K562 (cell line): ENCODE measurements around the gene MBOAT2. TPM values are rescaled to one million over a fixed set of nuclear protein-coding genes. Genes with fewer than 3 reads are reported as not detected.

Experiments used
- ATAC-seq: fragments of 200-7000 bp; cut with Tn5 transposase; 3 replicates; pipeline ENCODE4 v1.9.1; 2020; ENCODE audit warnings: moderate library complexity
- BruUV-seq: library from RNA; stranded (reverse); fragments of 400-500 nt; replicated peaks from 2 replicates; lab custom pipeline; 2021; lab: Mats Ljungman, UMichigan
- CTCF ChIA-PET: fragments of 300-600 bp; formaldehyde crosslinking; extraction: SDS; loops from one replicate; lab custom pipeline; 2021; ENCODE audit warnings: low intra/inter-chr PET ratio; lab: Yijun Ruan, JAX
- POLR2A ChIA-PET: fragments of 300-600, 350-650 bp; sonication (Branson Sonifier 250); formaldehyde crosslinking; extraction: SDS; loops from one replicate; lab custom pipeline; 2021; ENCODE audit warnings: antibody characterized with exemption, inconsistent platforms; lab: Yijun Ruan, JAX
- DNase-seq, 4 experiments: peaks; one replicate each; pipeline versions ENCODE4 v3.0.0 to v3.0.0-alpha.2; 2011 to 2018; ENCODE audit warnings: low spot score in 3 of 4, mixed read lengths in 3 of 4; ENCODE audit errors: extremely low read depth in 1 of 4
- FAIRE-seq: peaks from 2 replicates; lab custom pipeline; 2011; peaks lifted over from hg19 to GRCh38; lab: Jason Lieb, UNC
- H2AFZ ChIP-seq: 2 replicates; pipeline ENCODE4 v1.6.0; 2011; ENCODE audit warnings: low read depth, low read length, control low read depth, inconsistent platforms
- H3K27ac ChIP-seq: fragments of 200-600 bp; 3 replicates; pipeline ENCODE4 v1.8.0; 2011; ENCODE audit warnings: low read depth, mild to moderate bottlenecking, control low read depth, inconsistent platforms, low read length, moderate library complexity, mixed read lengths; ENCODE audit errors: extremely low read depth
- H3K27me3 ChIP-seq, 2 experiments: fragments of 300-600 bp in 1 of 2; 2 replicates in 1 of 2; 3 replicates in 1 of 2; pipeline versions ENCODE4 v1.6.0 to v1.8.0; 2011; ENCODE audit warnings: inconsistent platforms in 2 of 2, low read length in 2 of 2, mild to moderate bottlenecking in 1 of 2, mixed read lengths in 1 of 2, moderate library complexity in 1 of 2; ENCODE audit not compliant: control insufficient read depth in 2 of 2, insufficient read depth in 2 of 2
- H3K36me3 ChIP-seq: fragments of 300-600 bp; 3 replicates; pipeline ENCODE4 v1.8.0; 2011; ENCODE audit warnings: mild to moderate bottlenecking, low read length, inconsistent platforms; ENCODE audit not compliant: control insufficient read depth, insufficient read depth
- H3K4me1 ChIP-seq, 2 experiments: fragments of 200-600 bp in 1 of 2; replicated peaks in 1 of 2; 2 replicates in 1 of 2; 3 replicates in 1 of 2; pipeline versions ENCODE4 v1.5.1 to v1.8.0; 2011; ENCODE audit warnings: inconsistent platforms in 2 of 2, low read length in 2 of 2, mild to moderate bottlenecking in 1 of 2, mixed read lengths in 1 of 2, moderate library complexity in 1 of 2; ENCODE audit not compliant: control insufficient read depth in 2 of 2, insufficient read depth in 2 of 2
- H3K4me2 ChIP-seq: 2 replicates; pipeline ENCODE4 v1.6.1; 2011; ENCODE audit warnings: low read length, control low read depth, inconsistent platforms, mixed read lengths; ENCODE audit not compliant: insufficient read depth
- H3K4me3 ChIP-seq: fragments of 200-600 bp; sonication (generic), shearing (Covaris generic); 2 replicates; pipeline ENCODE4 v1.5.1; 2016; ENCODE audit warnings: control low read depth, inconsistent platforms
- H3K79me2 ChIP-seq: fragments of 200-600 bp; 3 replicates; pipeline ENCODE4 v1.8.0; 2011; ENCODE audit warnings: low read length, inconsistent platforms; ENCODE audit not compliant: control insufficient read depth, insufficient read depth
- H3K9ac ChIP-seq, 2 experiments: 2 replicates each; pipeline versions ENCODE4 v1.6.0 to v1.6.1; 2011; ENCODE audit warnings: low read depth in 2 of 2, low read length in 2 of 2, control low read depth in 1 of 2, inconsistent platforms in 1 of 2, mild to moderate bottlenecking in 1 of 2, mixed read lengths in 1 of 2; ENCODE audit not compliant: insufficient read depth in 1 of 2
- H3K9me1 ChIP-seq: one replicate; pipeline ENCODE4 v1.6.0; 2011; ENCODE audit warnings: inconsistent platforms, mild to moderate bottlenecking, low read length, moderate library complexity; ENCODE audit not compliant: control insufficient read depth, insufficient read depth
- H3K9me3 ChIP-seq: replicated peaks from 2 replicates; pipeline ENCODE4 v1.5.1; 2011; ENCODE audit warnings: low read depth, low read length, inconsistent platforms; ENCODE audit not compliant: control insufficient read depth, insufficient read depth
- H4K20me1 ChIP-seq: replicated peaks from 2 replicates; pipeline ENCODE4 v1.6.1; 2011; ENCODE audit warnings: low read length, inconsistent platforms, mixed read lengths; ENCODE audit not compliant: control insufficient read depth, insufficient read depth
- CBFA2T3 ChIP-seq: fragments of 450-650 bp; IDR thresholded peaks from 2 replicates; pipeline ENCODE4 v1.6.1; 2017
- CREBBP ChIP-seq: IDR thresholded peaks from one replicate; pipeline ENCODE4 v1.6.1; 2012; ENCODE audit warnings: low read depth, mild to moderate bottlenecking, control low read depth, inconsistent platforms, low read length
- L3MBTL2 ChIP-seq: fragments of 450-650 bp; IDR thresholded peaks from 2 replicates; pipeline ENCODE4 v1.6.1; 2016; ENCODE audit warnings: mild to moderate bottlenecking, moderate library complexity
- MEF2D ChIP-seq: conservative IDR thresholded peaks from 2 replicates; pipeline ENCODE4 v1.6.1; 2016; ENCODE audit warnings: low read depth, missing genetic modification characterization, missing compliant biosample characterization
- MEIS2 ChIP-seq: fragments of 450-650 bp; IDR thresholded peaks from 2 replicates; pipeline ENCODE4 v1.6.1; 2014; ENCODE audit warnings: mild to moderate bottlenecking; ENCODE audit not compliant: partially characterized antibody
- MYC ChIP-seq, 2 experiments: fragments of 250-450 bp in 1 of 2; sonication (Bioruptor Pico) in 1 of 2; IDR thresholded peaks; 2 replicates each; pipeline versions ENCODE4 v1.5.1 to v1.6.1; 2012 to 2021; ENCODE audit warnings: low read depth in 2 of 2, borderline replicate concordance in 1 of 2, improper control_type of control experiment in 1 of 2, low read length in 1 of 2, mild to moderate bottlenecking in 1 of 2, moderate library complexity in 1 of 2
- NCOA1 ChIP-seq: fragments of 450-650 bp; IDR thresholded peaks from 2 replicates; pipeline ENCODE4 v1.6.1; 2016; ENCODE audit warnings: low read depth
- NCOR1 ChIP-seq: fragments of 450-650 bp; IDR thresholded peaks from 2 replicates; pipeline ENCODE4 v1.6.1; 2016; ENCODE audit warnings: mild to moderate bottlenecking, moderate library complexity
- NFIC ChIP-seq: fragments of 450-650 bp; IDR thresholded peaks from 2 replicates; pipeline ENCODE4 v1.6.1; 2017; ENCODE audit warnings: mild to moderate bottlenecking, inconsistent platforms
- PBX2 ChIP-seq, 2 experiments: IDR thresholded peaks in 1 of 2; conservative IDR thresholded peaks in 1 of 2; 2 replicates each; pipeline ENCODE4 v1.6.1; 2016; ENCODE audit warnings: low read depth in 2 of 2, mild to moderate bottlenecking in 1 of 2, missing compliant biosample characterization in 1 of 2, missing genetic modification characterization in 1 of 2, moderate library complexity in 1 of 2
- RFX1 ChIP-seq: fragments of 450-650 bp; IDR thresholded peaks from 2 replicates; pipeline ENCODE4 v1.6.1; 2016; ENCODE audit warnings: mild to moderate bottlenecking, moderate library complexity
- SOX6 ChIP-seq: fragments of 450-650 bp; IDR thresholded peaks from 2 replicates; pipeline ENCODE4 v1.6.1; 2014; ENCODE audit warnings: mild to moderate bottlenecking
- ZBTB2 ChIP-seq: fragments of 450-650 bp; IDR thresholded peaks from 2 replicates; pipeline ENCODE4 v1.6.1; 2016; ENCODE audit warnings: antibody characterized with exemption
- WGBS: fragments of 100-300 bp; shearing (Covaris generic); methylation state at CpG from one replicate; pipeline ENCODE4 v1.1.6; 2016; ENCODE audit warnings: low coverage, mixed read lengths; ENCODE audit not compliant: insufficient coverage; ENCODE audit errors: missing lambda C conversion rate; 5-methylcytosine and 5-hydroxymethylcytosine counted together
- in situ Hi-C: fragments of 300-500 bp; cut with MboI; formaldehyde crosslinking; loops from 4 replicates; pipeline ENCODE4 v1.15.0; 2018; ENCODE audit warnings: inconsistent platforms, mixed read lengths
- intact Hi-C: fragments of 100-400 bp; cut with micrococcal nuclease; formaldehyde crosslinking; loops from 2 replicates; pipeline ENCODE4 v1.14.2; 2022
- polyA plus RNA-seq, 8 experiments: library from polyadenylated mRNA; depleted of rRNA in 4 of 8; stranded (reverse) in 5 of 8; unstranded in 3 of 8; fragments of >200 nt; fragmentation: Nextera tagmentation in 2 of 8; fragmentation: Illumina TruSeq in 1 of 8; extraction: Ambion mirVana in 2 of 8; extraction: Trizol in 1 of 8; gene quantifications; 2 replicates each; pipeline versions ENCODE4 v1.2.1 to v1.2.3, GENCODE V29; 2011 to 2014; ENCODE audit warnings: inconsistent platforms in 1 of 8, missing spikeins in 1 of 8
- total RNA-seq, 7 experiments: library from RNA; depleted of rRNA in 6 of 7; stranded (reverse); fragments of >200 nt in 6 of 7; fragmentation: Illumina TruSeq in 2 of 7; extraction: Trizol in 2 of 7; gene quantifications; 2 replicates each; pipeline versions ENCODE4 v1.2.1 to v1.2.3, GENCODE V29; 2011 to 2021; ENCODE audit warnings: low replicate concordance in 1 of 7
- TF ChIP-seq, protein P1 (sequence below), 2 experiments: fragments of 450-650 bp; conservative IDR thresholded peaks; 2 replicates each; pipeline ENCODE4 v1.6.1; 2017; ENCODE audit warnings: mild to moderate bottlenecking in 2 of 2, moderate library complexity in 2 of 2

Gene MBOAT2
- total and polyA plus RNA-seq, 9 of the 15 experiments (the other 6 are each of a cell fraction or from before 2014, with no cell fraction given) = 8.4 to 122 (median 27.6) TPM

DNA sequence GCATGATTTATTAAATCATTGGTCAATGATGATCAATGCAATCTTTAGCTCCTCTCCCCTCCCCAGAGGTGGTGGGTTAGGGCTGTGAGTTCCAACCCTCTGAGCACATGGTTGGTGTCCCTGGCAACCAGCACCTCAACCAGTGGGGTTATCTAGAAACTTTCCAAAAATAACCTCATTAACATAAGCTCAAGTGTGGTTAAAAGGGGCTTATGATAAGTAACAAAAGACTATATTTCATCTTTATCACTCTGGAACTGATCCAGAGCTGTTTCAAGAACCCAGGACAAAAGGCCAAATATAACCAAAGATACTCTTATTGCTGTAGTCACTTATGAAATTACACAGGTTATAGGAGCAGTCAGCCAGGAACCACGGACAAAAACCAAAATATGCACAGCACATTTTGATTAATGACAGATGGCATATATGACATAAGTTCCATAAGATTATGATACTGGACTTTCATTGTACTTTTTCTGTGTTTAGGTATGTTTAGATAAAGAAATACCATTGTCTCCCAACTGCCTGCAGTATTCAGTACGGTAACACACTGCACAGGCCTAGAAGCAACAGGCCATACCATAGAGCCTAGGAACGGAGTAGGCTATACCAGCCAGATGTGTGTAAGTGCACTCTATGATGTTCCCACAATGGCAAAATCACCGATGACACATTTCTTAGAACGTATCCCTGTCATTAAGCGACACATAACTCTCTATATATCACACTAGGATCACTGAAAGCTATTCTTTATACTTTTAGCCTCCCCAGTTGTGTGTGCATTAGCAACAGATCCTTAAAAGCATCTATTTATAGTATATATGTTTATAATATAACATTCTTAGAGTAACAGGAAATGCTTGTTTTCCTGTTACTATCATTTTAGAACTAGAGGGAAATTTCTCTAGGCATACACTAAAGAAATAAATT, 197.9 kb downstream of the MBOAT2 start:
- intact Hi-C loops = no loop called here
- ChIA-PET POLR2A (interaction anchor here (0.5 to 1.9 kb wide), 4 partner anchors 12 to 1947 kb away, joined by 3 to 6 read pairs (median 4); no protein-coding TSS in a partner anchor), CTCF (no interaction called here)
- no peak for TF ChIP-seq L3MBTL2
- no peak for TF ChIP-seq PBX2 (CRISPR knock-in tag; IDR thresholded peaks at IDR 0.05; ENCODE audit: low read depth)
- peak; percentile 52; the same call in 1 of the 2 replicates for TF ChIP-seq PBX2 (tag; conservative IDR thresholded peaks at IDR 0.05; ENCODE audit: low read depth)
- peak; percentile 58; the same call in 1 of the 2 replicates for TF ChIP-seq SOX6
- peak; percentile 77 for TF ChIP-seq RFX1
- TF ChIP-seq MYC (IDR thresholded peaks at IDR 0.05; ENCODE audit: low read depth, low read length) = 0 out of 2 replicates have a peak, but pooled peaks have one; percentile 32
- TF ChIP-seq MYC (CRISPR knock-in tag; IDR thresholded peaks at IDR 0.05; ENCODE audit: borderline replicate concordance, low read depth) = no peak
- TF ChIP-seq NFIC = peak; percentile 64
- no peak for TF ChIP-seq NCOA1
- peak; percentile 94 for TF ChIP-seq MEF2D
- TF ChIP-seq MEIS2 = peak; percentile 61
- no peak for TF ChIP-seq CREBBP
- no peak for TF ChIP-seq ZBTB2
- 0 out of 2 replicates have a peak, but pooled peaks have one; percentile 28 for TF ChIP-seq CBFA2T3
- TF ChIP-seq, protein P1, sequence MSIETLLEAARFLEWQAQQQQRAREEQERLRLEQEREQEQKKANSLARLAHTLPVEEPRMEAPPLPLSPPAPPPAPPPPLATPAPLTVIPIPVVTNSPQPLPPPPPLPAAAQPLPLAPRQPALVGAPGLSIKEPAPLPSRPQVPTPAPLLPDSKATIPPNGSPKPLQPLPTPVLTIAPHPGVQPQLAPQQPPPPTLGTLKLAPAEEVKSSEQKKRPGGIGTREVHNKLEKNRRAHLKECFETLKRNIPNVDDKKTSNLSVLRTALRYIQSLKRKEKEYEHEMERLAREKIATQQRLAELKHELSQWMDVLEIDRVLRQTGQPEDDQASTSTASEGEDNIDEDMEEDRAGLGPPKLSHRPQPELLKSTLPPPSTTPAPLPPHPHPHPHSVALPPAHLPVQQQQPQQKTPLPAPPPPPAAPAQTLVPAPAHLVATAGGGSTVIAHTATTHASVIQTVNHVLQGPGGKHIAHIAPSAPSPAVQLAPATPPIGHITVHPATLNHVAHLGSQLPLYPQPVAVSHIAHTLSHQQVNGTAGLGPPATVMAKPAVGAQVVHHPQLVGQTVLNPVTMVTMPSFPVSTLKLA (conservative IDR thresholded peaks at IDR 0.05) = peak in 1 of 2 experiments; percentile 27; a peak in 1 of 4 replicates
- TF ChIP-seq NCOR1 = peak; percentile 29; the same call in 1 of the 2 replicates

More for the DNA sequence above, 197.9 kb downstream of the MBOAT2 start:
- in situ Hi-C loops = no loop called here
- DNase-seq (peak in 2 of 4 experiments; percentile 39 to 47), FAIRE-seq (peak; percentile 19), ATAC-seq (peak; percentile 34; the same call in 2 of the 3 replicates)
- no peak overlapping the region for H2AFZ ChIP-seq
- no TSS peak for BruUV-seq
- peak overlapping the region; percentile 53; the same call in 2 of the 3 replicates for H3K27ac ChIP-seq
- H3K36me3 ChIP-seq = peaks cover 57% of the 10 kb centered on the region
- no peaks in the 10 kb centered on the region for H3K9me1 ChIP-seq
- no peak overlapping the region for H3K4me3 ChIP-seq
- 64% methylated on average over 6 of the region's 6 CpGs for WGBS
- H4K20me1 ChIP-seq = no peaks in the 10 kb centered on the region
- no peaks in the 10 kb centered on the region for H3K79me2 ChIP-seq
- no peaks in the 10 kb centered on the region for H3K27me3 ChIP-seq
- H3K9me3 ChIP-seq = no peaks in the 10 kb centered on the region
- peaks cover 7 to 36% of the 10 kb centered on the region in 2 experiments; a peak in 4 of 5 replicates for H3K4me1 ChIP-seq
- H3K9ac ChIP-seq = peak overlapping the region; percentile 2 to 32; a peak in 1 of 4 replicates
- H3K4me2 ChIP-seq = peak overlapping the region; percentile 5; the same call in 1 of the 2 replicates
